ENCODE results near the gene NACAD.

GRCh38 chr7:45100761-45101480 lies 12.2 kb upstream of the NACAD start:
- no peak for TF ChIP-seq CTCF (conservative IDR thresholded peaks at IDR 0.05; ENCODE audit: low read depth, low read length)
- TF ChIP-seq MAFK (IDR thresholded peaks at IDR 0.05; ENCODE audit: low read depth, low read length): no peak
- no peak for TF ChIP-seq POLR2A (IDR thresholded peaks at IDR 0.05; ENCODE audit: low read depth, low read length)
- no peak for TF ChIP-seq RAD21 (IDR thresholded peaks at IDR 0.05; ENCODE audit: low read length)
- TF ChIP-seq SMC3 (IDR thresholded peaks at IDR 0.05; ENCODE audit: low read depth, low read length): no peak
- no peak for TF ChIP-seq RCOR1 (IDR thresholded peaks at IDR 0.05; ENCODE audit: insufficient replicate concordance, low read length)
- no peak for TF ChIP-seq FOS (IDR thresholded peaks at IDR 0.05; ENCODE audit: low read depth, low read length)
- no peak for TF ChIP-seq USF2 (IDR thresholded peaks at IDR 0.05; ENCODE audit: low read depth, low read length)
- TF ChIP-seq BHLHE40 (IDR thresholded peaks at IDR 0.05; ENCODE audit: low read depth, low read length): no peak
